Body of pancreas (tissue), 4 donors: ENCODE results near the gene SATB2. TPM values are rescaled to one million over a fixed set of nuclear protein-coding genes. Genes with fewer than 3 reads are reported as not detected.

Experiments
- ATAC-seq: fragments of 150-250 bp; one replicate; pipeline ENCODE4 v1.9.1; 2016
- DNase-seq, 4 donors: peaks; one replicate each; pipeline ENCODE4 v3.0.0-alpha.2; 2019
- H3K27ac ChIP-seq, 4 donors: fragments of 200-600 bp; sonication (generic); 1 replicate in 3 of 4; 2 replicates in 1 of 4; pipeline versions ENCODE4 v1.5.1 to v1.6.1; 2016 to 2019; ENCODE audit warnings: mild to moderate bottlenecking in 1 of 4, mixed read lengths in 1 of 4, moderate library complexity in 1 of 4
- H3K27me3 ChIP-seq, 2 donors: fragments of 200-600 bp; sonication (generic); one replicate each; pipeline ENCODE4 v1.6.0; 2016; ENCODE audit warnings: mild to moderate bottlenecking in 1 of 2
- H3K36me3 ChIP-seq, 2 donors: fragments of 200-600 bp; sonication (generic); replicated peaks in 1 of 2; 2 replicates each; pipeline ENCODE4 v1.5.1; 2016; ENCODE audit warnings: low read depth in 2 of 2; ENCODE audit not compliant: insufficient read depth in 1 of 2
- H3K4me1 ChIP-seq: fragments of 200-600 bp; sonication (generic); one replicate; pipeline ENCODE4 v1.6.0; 2016
- H3K4me3 ChIP-seq, 2 donors: fragments of 200-600 bp; sonication (generic); 1 replicate in 1 of 2; 2 replicates in 1 of 2; pipeline ENCODE4 v1.5.1; 2016 to 2019
- H3K9me3 ChIP-seq, 3 donors: fragments of 200-600 bp; sonication (generic); 1 replicate in 2 of 3; 2 replicates in 1 of 3; pipeline ENCODE4 v1.5.1; 2016
- CTCF ChIP-seq, 7 experiments: fragments of 450-650 bp in 4 of 7; fragments of 200-600 bp in 3 of 7; sonication (generic) in 3 of 7; IDR thresholded peaks; one replicate each; pipeline ENCODE4 v1.5.1; 2016 to 2019; ENCODE audit warnings: antibody characterized with exemption in 7 of 7
- POLR2A ChIP-seq, 3 donors: fragments of 450-650 bp; IDR thresholded peaks; one replicate each; pipeline ENCODE4 v1.6.1; 2016; ENCODE audit warnings: antibody characterized with exemption in 3 of 3, mild to moderate bottlenecking in 2 of 3
- WGBS, 2 donors: methylation state at CpG; one replicate each; pipeline ENCODE4 v1.1.5; 2017; 5-methylcytosine and 5-hydroxymethylcytosine counted together
- intact Hi-C: fragments of 100-400 bp; cut with DNase I; formaldehyde crosslinking; loops from one replicate; pipeline ENCODE4 v1.15.1; 2023
- total RNA-seq, 2 donors: library from RNA; depleted of rRNA; stranded (reverse); fragments of >200 nt; gene quantifications; one replicate each; pipeline ENCODE4 v1.1.0, GENCODE V29; 2016

The SATB2 gene
- total RNA-seq, 2 donors from 2014 or later: 2.6 to 4.3 TPM

DNA sequence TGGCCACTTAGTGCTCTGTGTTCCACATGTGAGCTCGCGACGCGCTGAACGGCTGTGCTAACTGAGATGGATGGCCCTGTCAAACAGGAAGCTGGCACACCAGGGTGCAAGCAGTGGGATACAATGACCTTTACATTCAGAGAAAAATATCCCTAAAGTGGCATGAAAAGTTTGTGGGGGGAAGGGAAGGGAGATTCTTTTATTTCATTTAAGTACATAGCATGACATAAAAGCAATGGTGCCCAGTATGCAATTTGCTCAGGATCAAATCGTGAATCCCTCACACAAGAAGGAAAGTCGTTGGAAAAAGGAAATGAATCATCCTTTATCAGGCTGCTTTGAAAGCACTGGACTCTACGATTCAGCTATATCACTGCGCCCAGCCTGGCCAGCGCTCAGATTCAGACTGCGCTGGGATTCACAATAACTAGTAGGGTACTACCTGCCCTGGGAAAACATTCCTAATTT lies 26.0 kb downstream of the SATB2 start:
- H3K4me1 ChIP-seq: no peaks in the 10 kb centered on the region
- no peak for DNase-seq
- intact Hi-C loops: no loop called here
- TF ChIP-seq CTCF (IDR thresholded peaks at IDR 0.05) (no peak), POLR2A (IDR thresholded peaks at IDR 0.05) (no peak)
- H3K9me3 ChIP-seq: no peaks in the 10 kb centered on the region
- H3K36me3 ChIP-seq: no peaks in the 10 kb centered on the region
- H3K4me3 ChIP-seq: no peak overlapping the region
- no peak for ATAC-seq
- 57 to 69% methylated on average over 11 of the region's 11 CpGs for WGBS, 2 donors
- no peak overlapping the region for H3K27ac ChIP-seq
- no peaks in the 10 kb centered on the region for H3K27me3 ChIP-seq

GRCh38 chr2:199430214-199430613 lies 27.5 kb downstream of the SATB2 start:
- no peak for DNase-seq
- TF ChIP-seq POLR2A (IDR thresholded peaks at IDR 0.05) (no peak), CTCF (IDR thresholded peaks at IDR 0.05) (no peak)
- no peaks in the 10 kb centered on the region for H3K36me3 ChIP-seq
- no peak for ATAC-seq
- H3K9me3 ChIP-seq: no peaks in the 10 kb centered on the region
- H3K27me3 ChIP-seq: no peaks in the 10 kb centered on the region
- H3K4me3 ChIP-seq: no peak overlapping the region
- intact Hi-C loops: no loop called here
- 95 to 96% methylated on average over 3 of the region's 3 CpGs for WGBS, 2 donors
- no peak overlapping the region for H3K27ac ChIP-seq
- H3K4me1 ChIP-seq: no peaks in the 10 kb centered on the region

- Histone ChIP-seq H3K27me3 (no peaks in the 10 kb centered on the region), H3K27ac (no peak overlapping the region), H3K9me3 (no peaks in the 10 kb centered on the region), H3K4me1 (no peaks in the 10 kb centered on the region), H3K4me3 (no peak overlapping the region), H3K36me3 (no peaks in the 10 kb centered on the region)
- TF ChIP-seq CTCF (IDR thresholded peaks at IDR 0.05) (no peak), POLR2A (IDR thresholded peaks at IDR 0.05) (no peak)
- 64 to 69% methylated on average over 3 of the region's 3 CpGs for WGBS, 2 donors
- ATAC-seq: no peak
- intact Hi-C loops: no loop called here
- DNase-seq: no peak
Measured at GRCh38 chr2:199428291-199428690, 29.4 kb downstream of the SATB2 start.

- H3K9me3 ChIP-seq: no peaks in the 10 kb centered on the region
- TF ChIP-seq POLR2A (IDR thresholded peaks at IDR 0.05): no peak
- ATAC-seq (no peak), DNase-seq (no peak)
- H3K27me3 ChIP-seq: no peaks in the 10 kb centered on the region
- no peaks in the 10 kb centered on the region for H3K4me1 ChIP-seq
- intact Hi-C loops: no loop called here
- no peak overlapping the region for H3K4me3 ChIP-seq
- H3K27ac ChIP-seq: no peak overlapping the region
- WGBS, 2 donors: 60 to 80% methylated on average over 4 of the region's 4 CpGs
- no peaks in the 10 kb centered on the region for H3K36me3 ChIP-seq
Measured at GRCh38 chr2:199424160-199424559, 33.6 kb downstream of the SATB2 start.

- ATAC-seq (no peak), DNase-seq (no peak)
- Histone ChIP-seq H3K9me3 (no peaks in the 10 kb centered on the region), H3K27me3 (no peaks in the 10 kb centered on the region), H3K27ac (no peak overlapping the region), H3K36me3 (no peaks in the 10 kb centered on the region), H3K4me1 (no peaks in the 10 kb centered on the region), H3K4me3 (no peak overlapping the region)
- intact Hi-C loops: no loop called here
- TF ChIP-seq POLR2A (IDR thresholded peaks at IDR 0.05): no peak
- TF ChIP-seq CTCF (IDR thresholded peaks at IDR 0.05): no peak
- WGBS, 2 donors: 84 to 91% methylated on average over 5 of the region's 5 CpGs
Measured at GRCh38 chr2:199419428-199419827, 38.3 kb downstream of the SATB2 start.
